Measurements from ENCODE around the gene NFATC2IP. TPM values are rescaled to one million over a fixed set of nuclear protein-coding genes. Genes with fewer than 3 reads are reported as not detected.

The NFATC2IP gene
- total and polyA plus RNA-seq, 9 of the 15 experiments (the other 6 are each of a cell fraction or from before 2014, with no cell fraction given) = 15.6 to 106 (median 46.9) TPM

DNA sequence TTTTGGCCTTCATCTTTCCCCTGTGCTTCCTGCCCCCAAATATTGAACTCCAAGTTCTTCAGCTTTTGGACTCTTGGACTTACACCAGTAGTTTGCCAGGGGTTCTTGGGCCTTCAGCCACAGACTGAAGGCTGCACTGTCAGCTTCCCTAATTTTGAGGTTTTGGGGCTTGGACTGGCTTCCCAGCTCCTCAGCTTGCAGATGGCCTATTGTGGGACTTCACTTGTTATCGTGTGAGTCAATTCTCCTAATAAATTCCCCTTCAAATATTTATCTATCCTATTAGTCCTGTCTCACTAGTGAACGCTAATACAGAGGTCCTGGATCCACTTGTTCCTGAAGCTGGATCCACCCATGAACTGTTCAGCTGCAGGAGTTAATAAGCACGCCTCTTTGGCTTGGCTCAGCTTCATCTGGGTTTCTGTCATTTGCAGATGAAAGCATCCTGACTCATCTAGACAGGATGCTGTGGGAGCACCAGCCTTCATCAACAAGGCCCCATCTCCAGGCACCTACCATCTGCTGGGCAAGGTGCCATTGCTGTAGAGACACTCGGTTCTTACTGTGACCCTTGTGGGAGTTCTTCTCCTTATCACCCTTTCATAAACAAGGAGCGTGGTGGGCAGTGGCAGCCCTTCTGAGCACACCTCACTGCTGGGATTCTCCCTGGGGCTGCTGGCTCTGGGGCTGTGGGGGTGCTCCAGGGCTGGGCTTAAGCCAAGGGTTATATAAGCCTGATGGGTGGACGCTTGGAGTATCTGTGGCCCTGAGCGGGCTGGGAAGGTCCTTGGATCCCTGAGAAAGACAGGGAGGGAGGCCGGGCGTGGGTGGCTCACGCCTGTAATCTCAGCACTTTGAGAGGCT lies 57.2 kb downstream of the NFATC2IP start (continued):
- TF ChIP-seq L3MBTL2 (IDR thresholded peaks at IDR 0.05) (no peak), SMAD3 (CRISPR knock-in tag; conservative IDR thresholded peaks at IDR 0.05) (no peak), NR2C2 (CRISPR knock-in tag; IDR thresholded peaks at IDR 0.05) (no peak), NR2C2 (tag; IDR thresholded peaks at IDR 0.05) (no peak; the same call in 1 of the 2 replicates), KDM4B (IDR thresholded peaks at IDR 0.05; ENCODE audit: borderline replicate concordance in 2 of 2, low read depth in 1 of 2) (no peak), TSHZ1 (CRISPR knock-in tag; IDR thresholded peaks at IDR 0.05) (no peak), ZNF551 (CRISPR knock-in tag; IDR thresholded peaks at IDR 0.05) (no peak), PRPF4 (IDR thresholded peaks at IDR 0.05; ENCODE audit: insufficient read depth, low read depth, low read length, poor library complexity, severe bottlenecking) (no peak)
- TF ChIP-seq, protein P1, sequence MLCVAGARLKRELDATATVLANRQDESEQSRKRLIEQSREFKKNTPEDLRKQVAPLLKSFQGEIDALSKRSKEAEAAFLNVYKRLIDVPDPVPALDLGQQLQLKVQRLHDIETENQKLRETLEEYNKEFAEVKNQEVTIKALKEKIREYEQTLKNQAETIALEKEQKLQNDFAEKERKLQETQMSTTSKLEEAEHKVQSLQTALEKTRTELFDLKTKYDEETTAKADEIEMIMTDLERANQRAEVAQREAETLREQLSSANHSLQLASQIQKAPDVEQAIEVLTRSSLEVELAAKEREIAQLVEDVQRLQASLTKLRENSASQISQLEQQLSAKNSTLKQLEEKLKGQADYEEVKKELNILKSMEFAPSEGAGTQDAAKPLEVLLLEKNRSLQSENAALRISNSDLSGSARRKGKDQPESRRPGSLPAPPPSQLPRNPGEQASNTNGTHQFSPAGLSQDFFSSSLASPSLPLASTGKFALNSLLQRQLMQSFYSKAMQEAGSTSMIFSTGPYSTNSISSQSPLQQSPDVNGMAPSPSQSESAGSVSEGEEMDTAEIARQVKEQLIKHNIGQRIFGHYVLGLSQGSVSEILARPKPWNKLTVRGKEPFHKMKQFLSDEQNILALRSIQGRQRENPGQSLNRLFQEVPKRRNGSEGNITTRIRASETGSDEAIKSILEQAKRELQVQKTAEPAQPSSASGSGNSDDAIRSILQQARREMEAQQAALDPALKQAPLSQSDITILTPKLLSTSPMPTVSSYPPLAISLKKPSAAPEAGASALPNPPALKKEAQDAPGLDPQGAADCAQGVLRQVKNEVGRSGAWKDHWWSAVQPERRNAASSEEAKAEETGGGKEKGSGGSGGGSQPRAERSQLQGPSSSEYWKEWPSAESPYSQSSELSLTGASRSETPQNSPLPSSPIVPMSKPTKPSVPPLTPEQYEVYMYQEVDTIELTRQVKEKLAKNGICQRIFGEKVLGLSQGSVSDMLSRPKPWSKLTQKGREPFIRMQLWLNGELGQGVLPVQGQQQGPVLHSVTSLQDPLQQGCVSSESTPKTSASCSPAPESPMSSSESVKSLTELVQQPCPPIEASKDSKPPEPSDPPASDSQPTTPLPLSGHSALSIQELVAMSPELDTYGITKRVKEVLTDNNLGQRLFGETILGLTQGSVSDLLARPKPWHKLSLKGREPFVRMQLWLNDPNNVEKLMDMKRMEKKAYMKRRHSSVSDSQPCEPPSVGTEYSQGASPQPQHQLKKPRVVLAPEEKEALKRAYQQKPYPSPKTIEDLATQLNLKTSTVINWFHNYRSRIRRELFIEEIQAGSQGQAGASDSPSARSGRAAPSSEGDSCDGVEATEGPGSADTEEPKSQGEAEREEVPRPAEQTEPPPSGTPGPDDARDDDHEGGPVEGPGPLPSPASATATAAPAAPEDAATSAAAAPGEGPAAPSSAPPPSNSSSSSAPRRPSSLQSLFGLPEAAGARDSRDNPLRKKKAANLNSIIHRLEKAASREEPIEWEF (CRISPR knock-in tag; IDR thresholded peaks at IDR 0.05) = no peak

Data from K562 (cell line).